A673 (cell line): ENCODE data around the gene IRF2BP2. TPM values are rescaled to one million over a fixed set of nuclear protein-coding genes. Genes with fewer than 3 reads are reported as not detected.
A peak's percentile ranks its signal among the peaks of the same experiment; 100 is the strongest.

ENCODE experiments used
- BruUV-seq: library from RNA; stranded (reverse); fragments of 400-500 nt; replicated peaks from 2 replicates; lab custom pipeline; 2021; lab: Mats Ljungman, UMichigan
- CTCF ChIA-PET: fragments of 300-600 bp; sonication (Branson Sonifier 250); formaldehyde crosslinking; loops from one replicate; lab custom pipeline; 2022; ENCODE audit warnings: antibody characterized with exemption; lab: Charles Lee
- POLR2A ChIA-PET: fragments of 300-600 bp; sonication (Branson Sonifier 250); formaldehyde crosslinking; loops from one replicate; lab custom pipeline; 2022; ENCODE audit warnings: antibody characterized with exemption; ENCODE audit not compliant: low non-redundant PET; lab: Charles Lee
- DNase-seq: peaks from one replicate; pipeline ENCODE4 v3.0.0-alpha.2; 2015; ENCODE audit warnings: low spot score
- H3K27ac ChIP-seq: fragments of 200-600 bp; sonication (generic); 2 replicates; pipeline ENCODE4 v1.5.1; 2016; ENCODE audit warnings: mixed run types, low read depth, mild to moderate bottlenecking, mixed read lengths, antibody characterized with exemption, low read length; ENCODE audit not compliant: poor library complexity, severe bottlenecking
- H3K27me3 ChIP-seq: fragments of 200-600 bp; sonication (generic); replicated peaks from 2 replicates; pipeline ENCODE4 v1.6.1; 2017; ENCODE audit warnings: mixed run types, low read depth, mild to moderate bottlenecking, mixed read lengths, antibody characterized with exemption, low read length; ENCODE audit not compliant: insufficient read depth, poor library complexity
- H3K36me3 ChIP-seq: fragments of 200-600 bp; sonication (generic); 2 replicates; pipeline ENCODE4 v1.6.1; 2016; ENCODE audit warnings: mixed run types, mild to moderate bottlenecking, mixed read lengths, antibody characterized with exemption, low read length; ENCODE audit not compliant: insufficient read depth, poor library complexity, severe bottlenecking
- H3K4me1 ChIP-seq: fragments of 200-600 bp; sonication (generic); 2 replicates; pipeline ENCODE4 v1.6.1; 2017; ENCODE audit warnings: mixed run types, mild to moderate bottlenecking, mixed read lengths, antibody characterized with exemption, low read length; ENCODE audit not compliant: insufficient read depth, poor library complexity, severe bottlenecking
- H3K4me3 ChIP-seq: fragments of 200-600 bp; sonication (generic); 2 replicates; pipeline ENCODE4 v1.5.1; 2016; ENCODE audit warnings: low read depth, mixed run types, mild to moderate bottlenecking, mixed read lengths, low read length; ENCODE audit not compliant: poor library complexity, severe bottlenecking
- H3K9me3 ChIP-seq: fragments of 200-600 bp; sonication (generic); 2 replicates; pipeline ENCODE4 v1.6.1; 2016; ENCODE audit warnings: mixed run types, low read depth, mild to moderate bottlenecking, mixed read lengths, antibody characterized with exemption, low read length; ENCODE audit not compliant: poor library complexity, severe bottlenecking
- CTCF ChIP-seq: fragments of 300-800, 200-600 bp; sonication (generic); conservative IDR thresholded peaks from 2 replicates; pipeline ENCODE4 v1.5.1; 2017; ENCODE audit warnings: low read depth, mild to moderate bottlenecking, antibody characterized with exemption, low read length, moderate library complexity, mixed read lengths
- EZH2 ChIP-seq: fragments of 200-600 bp; sonication (generic); IDR thresholded peaks from 2 replicates; pipeline ENCODE4 v1.6.1; 2017; ENCODE audit warnings: borderline replicate concordance, low read depth, mild to moderate bottlenecking, mixed read lengths, antibody characterized with exemption, low read length; ENCODE audit not compliant: poor library complexity, severe bottlenecking
- intact Hi-C: fragments of 100-400 bp; cut with micrococcal nuclease; formaldehyde crosslinking; loops from one replicate; pipeline ENCODE4 v1.10.0; 2022; ENCODE audit not compliant: unreplicated experiment
- total RNA-seq: library from RNA; stranded (reverse); gene quantifications from 2 replicates; pipeline ENCODE4 v1.2.3, GENCODE V29; 2021

The IRF2BP2 gene
- total RNA-seq, 1 experiment from 2014 or later = 43.8 TPM

- H3K4me3 ChIP-seq = peak overlapping the region; percentile 58
- peak; percentile 64 for DNase-seq
- ChIA-PET POLR2A (no interaction called here), CTCF (no interaction called here)
- intact Hi-C loops = loop anchor here (10.0 kb wide), 1 partner anchor 493 kb away; no protein-coding TSS in a partner anchor
- no TSS peak for BruUV-seq
- H3K36me3 ChIP-seq = peaks cover 41% of the 10 kb centered on the region
- H3K9me3 ChIP-seq = no peaks in the 10 kb centered on the region
- peak overlapping the region; percentile 84 for H3K27ac ChIP-seq
- H3K27me3 ChIP-seq = no peaks in the 10 kb centered on the region
- TF ChIP-seq EZH2 = no peak
- 0 out of 2 replicates have a peak, but pooled peaks have one; percentile 11 for TF ChIP-seq CTCF
- H3K4me1 ChIP-seq = peaks cover 40% of the 10 kb centered on the region
Measured at GRCh38 chr1:234607109-234608024, 2.6 kb downstream of the IRF2BP2 start.

GRCh38 chr1:234606784-234607108 is 3.2 kb downstream of the IRF2BP2 start:
- intact Hi-C loops = loop anchor here (10.0 kb wide), 1 partner anchor 492 kb away; no protein-coding TSS in a partner anchor
- CTCF ChIA-PET = no interaction called here
- H3K27ac ChIP-seq = peak overlapping the region; percentile 84
- no TSS peak for BruUV-seq
- no peak for TF ChIP-seq EZH2
- no peak; the same call in 1 of the 2 replicates for TF ChIP-seq CTCF
- no peaks in the 10 kb centered on the region for H3K27me3 ChIP-seq
- H3K4me1 ChIP-seq = peaks cover 40% of the 10 kb centered on the region
- H3K4me3 ChIP-seq = peak overlapping the region; percentile 58
- no peak for DNase-seq
- no peaks in the 10 kb centered on the region for H3K9me3 ChIP-seq
- POLR2A ChIA-PET = no interaction called here
- H3K36me3 ChIP-seq = peaks cover 43% of the 10 kb centered on the region

GRCh38 chr1:234605983-234606783 is 3.8 kb downstream of the IRF2BP2 start:
- Histone ChIP-seq H3K36me3 (peaks cover 43% of the 10 kb centered on the region), H3K9me3 (no peaks in the 10 kb centered on the region), H3K4me1 (peaks cover 42% of the 10 kb centered on the region), H3K4me3 (peak overlapping the region; percentile 58), H3K27me3 (no peaks in the 10 kb centered on the region), H3K27ac (no peak overlapping the region)
- BruUV-seq = no TSS peak
- ChIA-PET POLR2A (no interaction called here), CTCF (no interaction called here)
- no peak for TF ChIP-seq EZH2
- TF ChIP-seq CTCF = 0 out of 2 replicates have a peak, but pooled peaks have one; percentile 15
- peak; percentile 27 for DNase-seq
- intact Hi-C loops = loop anchor here (10.0 kb wide), 1 partner anchor 491 kb away; no protein-coding TSS in a partner anchor
